ENCODE data around the gene SDK1. TPM values are rescaled to one million over a fixed set of nuclear protein-coding genes. Genes with fewer than 3 reads are reported as not detected.

SDK1 gene
- total and polyA plus RNA-seq, 7 donors: 0.31 to 2.4 (median 1.3) TPM

- no peak for TF ChIP-seq CTCF (IDR thresholded peaks at IDR 0.05)
- H3K36me3 ChIP-seq (ENCODE audit: insufficient read depth in 1 of 2, low read depth in 1 of 2): no peaks in the 10 kb centered on the region
- H3K4me3 ChIP-seq: no peak overlapping the region
- no peaks in the 10 kb centered on the region for H3K4me1 ChIP-seq
- no peak for ATAC-seq
- H3K27ac ChIP-seq: no peak overlapping the region
- DNase-seq: no peak
- no peaks in the 10 kb centered on the region for H3K9me3 ChIP-seq
- no peaks in the 10 kb centered on the region for H3K27me3 ChIP-seq (ENCODE audit: insufficient read depth in 3 of 3, low read length in 2 of 3)
- 91 to 95% (median 94%) methylated on average over 19 of the region's 19 CpGs for WGBS, 3 donors
- intact Hi-C loops (cut with DNase I): no loop called here
Observed at GRCh38 chr7:4245135-4245865, 944.2 kb downstream of the SDK1 start.

- DNase-seq: no peak
- no peak for TF ChIP-seq CTCF (IDR thresholded peaks at IDR 0.05)
- H3K4me1 ChIP-seq: no peaks in the 10 kb centered on the region
Observed at GRCh38 chr7:4245866-4246470, 944.9 kb downstream of the SDK1 start.

GRCh38 chr7:4246536-4246935, 945.5 kb downstream of the SDK1 start:
- Histone ChIP-seq H3K27me3 (ENCODE audit: insufficient read depth in 3 of 3, low read length in 2 of 3) (no peaks in the 10 kb centered on the region), H3K4me1 (no peaks in the 10 kb centered on the region), H3K9me3 (no peaks in the 10 kb centered on the region), H3K27ac (no peak overlapping the region), H3K36me3 (ENCODE audit: insufficient read depth in 1 of 2, low read depth in 1 of 2) (no peaks in the 10 kb centered on the region), H3K4me3 (no peak overlapping the region)
- TF ChIP-seq CTCF (IDR thresholded peaks at IDR 0.05): no peak
- DNase-seq (no peak), ATAC-seq (no peak)
- intact Hi-C loops (cut with DNase I): no loop called here
- WGBS, 3 donors: 83 to 87% (median 83%) methylated on average over 11 of the region's 11 CpGs

More at GRCh38 chr7:4245866-4246470, 944.9 kb downstream of the SDK1 start:
- 75 to 82% (median 79%) methylated on average over 12 of the region's 12 CpGs for WGBS, 3 donors
- H3K9me3 ChIP-seq: no peaks in the 10 kb centered on the region
- ATAC-seq: no peak
- H3K36me3 ChIP-seq (ENCODE audit: insufficient read depth in 1 of 2, low read depth in 1 of 2): no peaks in the 10 kb centered on the region
- H3K4me3 ChIP-seq: no peak overlapping the region
- intact Hi-C loops (cut with DNase I): no loop called here
- no peaks in the 10 kb centered on the region for H3K27me3 ChIP-seq (ENCODE audit: insufficient read depth in 3 of 3, low read length in 2 of 3)
- H3K27ac ChIP-seq: no peak overlapping the region

GRCh38 chr7:4247106-4247876, 946.2 kb downstream of the SDK1 start:
- intact Hi-C loops (cut with DNase I): no loop called here
- no peaks in the 10 kb centered on the region for H3K9me3 ChIP-seq
- no peaks in the 10 kb centered on the region for H3K27me3 ChIP-seq (ENCODE audit: insufficient read depth in 3 of 3, low read length in 2 of 3)
- no peak overlapping the region for H3K27ac ChIP-seq
- DNase-seq (no peak), ATAC-seq (no peak)
- no peak for TF ChIP-seq CTCF (IDR thresholded peaks at IDR 0.05)
- no peak overlapping the region for H3K4me3 ChIP-seq
- H3K4me1 ChIP-seq: no peaks in the 10 kb centered on the region
- WGBS, 3 donors: 77 to 82% (median 80%) methylated on average over 27 of the region's 27 CpGs
- no peaks in the 10 kb centered on the region for H3K36me3 ChIP-seq (ENCODE audit: insufficient read depth in 1 of 2, low read depth in 1 of 2)

Measured in psoas muscle (tissue), 8 donors.